NB4 (cell line): Measurements from ENCODE around the gene LDAH.
A peak's percentile ranks its signal among the peaks of the same experiment; 100 is the strongest.

Source experiments
- DNase-seq: peaks from one replicate; pipeline ENCODE4 v3.0.0; 2010; ENCODE audit warnings: low read depth
- H3K4me3 ChIP-seq: one replicate; pipeline ENCODE4 v1.5.1; 2011; ENCODE audit warnings: mild to moderate bottlenecking, low read depth, low read length, moderate library complexity
- CTCF ChIP-seq: IDR thresholded peaks from one replicate; pipeline ENCODE4 v1.5.1; 2012; ENCODE audit warnings: low read depth, low read length
- MAX ChIP-seq: IDR thresholded peaks from 2 replicates; pipeline ENCODE4 v1.6.1; 2011; ENCODE audit warnings: low read depth, low read length
- MYC ChIP-seq: IDR thresholded peaks from 2 replicates; pipeline ENCODE4 v1.6.1; 2011; ENCODE audit warnings: low read depth, low read length
- POLR2A ChIP-seq: IDR thresholded peaks from 2 replicates; pipeline ENCODE4 v1.6.1; 2011; ENCODE audit warnings: mild to moderate bottlenecking; ENCODE audit not compliant: insufficient read length; ENCODE audit errors: extremely low read depth

LDAH gene

GRCh38 chr2:20654535-20654813 lies 168.4 kb downstream of the LDAH start:
- no peak for DNase-seq
- H3K4me3 ChIP-seq: no peak overlapping the region
- TF ChIP-seq MYC: no peak
- TF ChIP-seq CTCF: no peak
- no peak for TF ChIP-seq POLR2A
- TF ChIP-seq MAX: no peak

- H3K4me3 ChIP-seq: no peak overlapping the region
- peak; percentile 31 for DNase-seq
- TF ChIP-seq CTCF (peak; percentile 14), POLR2A (no peak), MAX (0 out of 2 replicates have a peak, but pooled peaks have one; percentile 36)
These were observed 169.0 kb downstream of the LDAH start for GRCh38 chr2:20653695-20654534.

- TF ChIP-seq CTCF (no peak), MAX (no peak), MYC (no peak), POLR2A (no peak)
- no peak for DNase-seq
- H3K4me3 ChIP-seq: no peak overlapping the region
These were observed 170.0 kb downstream of the LDAH start for GRCh38 chr2:20652673-20653575.

- no peak for TF ChIP-seq CTCF
- TF ChIP-seq MAX: no peak
- no peak for TF ChIP-seq MYC
- TF ChIP-seq POLR2A: no peak
- H3K4me3 ChIP-seq: no peak overlapping the region
- no peak for DNase-seq
These were observed 170.8 kb downstream of the LDAH start for GRCh38 chr2:20652141-20652540.

GRCh38 chr2:20651731-20652099 lies 171.2 kb downstream of the LDAH start:
- no peak for TF ChIP-seq POLR2A
- no peak for TF ChIP-seq MYC
- TF ChIP-seq MAX: no peak
- TF ChIP-seq CTCF: no peak
- H3K4me3 ChIP-seq: no peak overlapping the region
- DNase-seq: no peak
